HG02678 (cell line): Measurements from ENCODE around the gene LOXL3.

Source experiments
- ATAC-seq: cut with Tn5 transposase; IDR thresholded peaks from one replicate; pipeline ENCODE4 v1.9.1; 2021; ENCODE audit warnings: mild to moderate bottlenecking, moderate library complexity; ENCODE audit not compliant: unreplicated experiment

Gene LOXL3

DNA sequence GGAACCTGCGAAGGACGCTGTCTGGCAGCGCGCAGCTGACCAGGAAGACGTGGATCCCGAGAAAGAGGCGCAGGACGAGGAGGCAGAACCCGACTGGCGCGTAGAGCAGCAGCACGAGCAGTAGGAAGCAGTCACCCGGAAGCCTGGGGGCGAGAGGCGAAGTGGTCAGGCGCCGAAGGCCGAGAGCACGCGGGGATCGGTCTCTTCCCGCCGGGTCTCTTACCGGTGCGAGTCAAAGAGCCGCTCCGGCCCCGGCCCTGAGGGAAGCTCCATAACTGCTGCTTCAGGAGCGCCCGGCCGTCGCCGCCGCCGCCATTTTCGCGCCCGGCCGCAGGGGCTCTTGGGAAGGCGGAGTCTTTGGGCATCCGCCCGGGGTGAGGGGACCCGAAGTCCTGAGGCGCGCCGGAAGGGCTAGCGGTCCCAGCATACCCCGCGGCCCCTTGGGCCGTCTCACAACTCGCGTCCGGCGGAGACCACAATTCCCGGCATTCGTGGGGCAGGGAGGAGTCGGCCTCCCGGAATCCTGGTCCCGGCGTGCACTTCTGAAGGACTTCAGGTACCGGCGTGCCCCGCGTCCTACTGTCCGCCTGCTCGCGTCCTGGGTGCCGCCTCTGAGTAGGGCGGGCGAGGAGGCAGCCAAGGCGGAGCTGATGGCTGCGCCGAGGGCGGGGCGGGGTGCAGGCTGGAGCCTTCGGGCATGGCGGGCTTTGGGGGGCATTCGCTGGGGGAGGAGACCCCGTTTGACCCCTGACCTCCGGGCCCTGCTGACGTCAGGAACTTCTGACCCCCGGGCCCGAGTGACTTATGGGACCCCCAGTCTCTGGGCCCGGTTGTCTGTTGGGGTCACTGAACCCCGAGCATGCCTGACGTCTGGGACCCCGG, 24.1 kb downstream of the LOXL3 start, which contains the start of the genes AUP1 and HTRA2:
Gene AUP1, minus strand, starts transcription at position 350 of the 882 bp plus-strand sequence. Its CDS starts 77 bp downstream, at position 273.
Gene HTRA2, plus strand, starts transcription at position 577 of the 882 bp plus-strand sequence. Its CDS starts 74 bp downstream, at position 651.
- peak; percentile 82 for ATAC-seq

DNA sequence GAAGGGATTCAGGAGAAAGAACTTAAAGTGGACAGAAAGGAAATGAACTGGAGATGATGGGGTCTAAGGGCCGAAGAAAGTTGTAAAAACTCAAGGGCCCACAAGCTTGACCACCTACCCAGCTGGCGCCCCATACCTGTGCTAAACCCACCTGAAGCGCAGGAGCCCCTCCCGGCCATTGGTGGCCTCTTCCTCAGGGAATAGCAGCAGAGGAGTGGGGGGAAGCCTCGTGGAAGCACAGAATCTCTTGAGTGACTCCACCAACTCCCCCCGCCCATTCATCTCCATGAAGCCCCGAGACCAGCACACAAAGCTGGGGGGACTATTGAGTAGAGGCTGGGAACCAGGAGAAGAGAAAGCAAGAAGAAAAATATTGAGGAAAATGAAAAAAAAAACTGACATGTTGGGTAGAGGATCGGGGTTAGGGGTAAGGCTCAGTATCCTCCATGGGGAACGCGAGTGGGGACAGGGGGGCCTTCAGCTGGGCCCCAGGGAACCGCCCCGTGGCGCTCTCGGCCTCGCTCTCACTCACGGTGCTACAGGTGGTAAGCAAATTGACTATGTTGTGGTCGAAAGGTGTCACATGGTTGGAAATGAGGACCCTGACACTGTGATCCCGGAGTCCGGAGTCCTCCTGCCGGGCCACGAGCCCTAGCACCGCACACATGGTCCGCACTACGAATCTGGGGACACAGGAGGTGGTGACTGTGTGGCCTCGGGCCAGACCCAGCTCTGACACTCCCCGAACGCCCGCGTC, 25.0 kb downstream of the LOXL3 start:
- ATAC-seq = peak; percentile 1

- no peak for ATAC-seq
Measured at GRCh38 chr2:74527741-74528140, 26.0 kb downstream of the LOXL3 start.

DNA sequence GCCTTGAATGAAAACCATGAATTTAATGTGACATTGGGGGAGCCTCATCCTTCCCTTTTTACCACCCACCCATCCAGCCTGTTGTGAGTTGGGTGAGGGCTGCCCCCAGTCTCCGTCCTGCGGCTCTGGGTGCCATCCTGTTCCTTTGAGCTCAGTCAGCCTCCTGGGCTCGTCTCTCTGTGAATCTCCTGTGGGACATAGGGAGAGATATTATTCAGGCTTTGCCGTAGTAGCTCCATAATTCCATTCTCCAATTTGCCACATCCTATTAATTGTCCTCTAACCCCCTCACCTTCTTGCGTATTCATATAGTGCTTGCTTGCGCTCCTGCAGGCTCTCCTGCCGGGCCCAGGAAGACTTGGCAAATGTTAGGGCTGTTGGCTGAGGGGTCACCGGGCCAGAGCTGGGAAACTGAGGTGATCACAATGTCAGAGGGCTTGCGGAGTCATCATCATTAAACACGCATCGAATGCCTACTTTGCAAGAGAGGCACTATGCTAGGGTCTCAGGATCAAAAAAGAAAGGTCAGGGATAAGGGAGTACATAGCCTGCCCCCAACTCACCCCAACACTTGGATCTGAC, 27.0 kb downstream of the LOXL3 start:
- ATAC-seq = no peak

- ATAC-seq = no peak
Measured at GRCh38 chr2:74525717-74526648, 27.8 kb downstream of the LOXL3 start, which contains the start of gene DQX1. Gene DQX1, minus strand, starts transcription at chr2:74526231. Its CDS starts 502 bp downstream, at chr2:74525729.

DNA sequence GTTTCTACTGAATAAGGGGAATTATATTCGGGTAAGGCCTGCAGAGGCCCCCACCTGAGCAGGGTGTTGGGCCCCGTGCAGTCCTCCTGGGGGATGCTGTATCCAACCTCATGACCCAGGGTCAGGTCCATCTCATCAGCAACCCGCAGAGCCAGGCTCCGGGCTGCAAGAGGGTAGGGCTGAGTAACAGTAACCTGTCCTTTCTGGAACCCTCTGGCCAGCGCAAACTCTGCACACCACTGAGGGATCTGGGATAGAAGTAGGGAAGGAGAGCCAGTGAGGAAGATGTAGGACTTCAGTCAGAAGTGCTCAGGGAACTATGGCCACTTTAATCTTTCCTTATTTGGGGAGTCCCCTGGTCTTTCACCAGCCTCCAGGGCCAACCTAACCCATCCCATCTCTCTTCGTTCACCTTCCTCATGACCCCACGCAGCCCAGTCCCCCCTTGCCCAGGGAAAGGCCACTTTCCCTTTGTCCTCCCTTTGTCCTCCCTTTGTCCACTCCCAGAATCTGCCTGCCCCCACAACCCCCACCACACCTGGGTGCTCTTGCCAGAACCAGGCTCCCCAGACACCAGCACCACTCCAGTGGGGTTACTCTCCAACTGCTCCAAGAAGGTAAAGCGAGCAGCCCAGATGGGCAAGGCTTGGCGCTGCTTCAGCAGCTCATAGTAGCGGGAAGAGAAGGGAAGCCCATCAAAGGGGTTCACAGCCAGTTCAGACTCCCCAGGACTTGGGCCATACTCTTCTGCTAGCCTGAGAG, 28.6 kb downstream of the LOXL3 start:
- ATAC-seq = no peak

- no peak for ATAC-seq
Measured at GRCh38 chr2:74524005-74524404, 29.7 kb downstream of the LOXL3 start.

DNA sequence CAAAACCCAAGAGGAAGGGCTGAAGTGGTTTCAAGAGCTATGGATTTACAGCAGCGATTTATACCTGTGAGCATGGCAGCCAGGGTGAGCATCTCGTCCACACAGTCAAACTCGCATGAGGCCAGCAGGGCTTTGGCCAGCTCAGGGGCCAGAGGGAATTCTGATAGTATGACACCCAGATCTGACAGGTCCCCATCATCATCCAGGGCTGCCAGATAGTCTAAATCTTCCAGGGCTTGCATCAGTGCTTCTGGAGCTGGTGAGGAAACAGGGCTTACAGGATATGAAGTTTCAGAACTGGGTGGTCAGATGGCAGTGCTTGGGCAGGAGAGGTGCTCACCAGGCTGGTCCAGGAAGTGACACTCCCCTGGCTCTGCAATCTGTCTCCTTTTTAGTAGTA, 31.2 kb downstream of the LOXL3 start:
- no peak for ATAC-seq

DNA sequence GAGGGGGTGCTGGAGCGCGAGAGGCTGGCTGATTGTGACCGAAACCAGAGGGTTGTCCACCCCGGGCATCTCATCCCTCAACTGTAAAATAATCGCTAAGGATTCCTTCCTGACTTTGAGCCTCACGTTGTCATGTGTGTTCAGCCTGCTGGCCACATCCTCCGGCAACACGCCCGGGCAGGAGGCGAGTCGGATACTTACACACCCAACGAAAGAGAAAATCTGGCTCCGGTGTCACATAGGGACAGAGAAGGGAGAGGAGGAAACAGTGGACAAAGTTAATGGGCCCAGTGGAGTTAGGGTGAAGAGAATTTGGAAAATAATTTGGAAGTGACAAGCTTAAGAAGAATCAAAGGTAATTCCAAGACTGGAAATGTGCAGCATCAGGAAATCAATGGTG, 37.1 kb downstream of the LOXL3 start:
- ATAC-seq = no peak

DNA sequence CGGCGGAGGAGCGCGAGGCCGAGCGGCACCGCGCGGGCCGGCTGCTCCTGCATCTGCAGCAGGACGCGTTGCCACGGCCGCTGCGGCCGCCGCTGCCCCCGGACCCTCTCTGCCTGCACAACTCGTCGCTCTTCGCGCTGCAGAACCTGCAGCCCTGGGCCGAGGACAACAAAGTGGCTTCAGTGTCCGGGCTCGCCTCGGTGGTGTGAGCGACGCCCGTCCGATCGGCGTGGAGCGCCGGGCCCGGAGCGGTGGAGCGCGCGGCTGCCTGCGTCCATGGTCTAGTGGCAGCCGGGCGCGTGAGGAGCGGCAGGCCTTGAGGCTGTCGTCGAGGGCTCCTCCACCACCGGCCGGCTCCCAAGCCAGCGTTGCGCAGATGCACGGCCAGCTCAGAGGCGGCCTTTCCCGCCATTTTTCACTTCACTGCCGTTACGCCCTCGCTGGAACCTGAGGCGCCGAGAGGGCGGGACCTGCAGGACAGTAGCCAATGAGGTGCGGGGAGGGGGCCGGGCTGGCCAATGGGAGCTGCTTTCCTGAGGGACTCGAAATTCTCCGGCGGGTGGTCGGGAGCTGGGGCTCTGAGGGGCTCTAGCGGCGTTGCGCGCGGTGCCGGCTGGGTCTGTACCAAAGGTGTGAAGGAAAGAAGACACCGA, 37.6 kb downstream of the LOXL3 start:
- peak; percentile 70 for ATAC-seq

- no peak for ATAC-seq
Measured at GRCh38 chr2:74515271-74515980, 38.3 kb downstream of the LOXL3 start.

GRCh38 chr2:74514368-74515270, 39.1 kb downstream of the LOXL3 start, which contains the start of gene TLX2:
Gene TLX2, plus strand, starts transcription at chr2:74514450. Its CDS starts 357 bp downstream, at chr2:74514807.
- ATAC-seq = no peak

- ATAC-seq = no peak
Measured at GRCh38 chr2:74513605-74514367, 40.0 kb downstream of the LOXL3 start.

GRCh38 chr2:74512744-74513604, 40.8 kb downstream of the LOXL3 start:
- ATAC-seq = no peak
